Endometrial microvascular endothelial cells (primary cell): Measurements from ENCODE around the gene ERAL1. TPM values are rescaled to one million over a fixed set of nuclear protein-coding genes. Genes with fewer than 3 reads are reported as not detected.
"Not testable (repeated sequence)": the region's sequence is repeated elsewhere in the genome, so short reads cannot be mapped to it uniquely, and the experiment has no call there.

Source experiments
- in situ Hi-C: cut with HindIII; loops from 2 replicates; pipeline ENCODE4 v1.10.0; 2017; ENCODE audit warnings: low sequenced_read_pairs, low pct_unique_long_range_greater_than_20kb; ENCODE audit errors: inconsistent ontology term
- total RNA-seq: library from RNA; depleted of rRNA; stranded (reverse); fragments of >200 nt; gene quantifications from one replicate; pipeline ENCODE4 v1.2.3, GENCODE V29; 2015; ENCODE audit errors: inconsistent ontology term

Gene ERAL1
- total RNA-seq, 1 donor from 2014 or later, result 120 TPM

DNA sequence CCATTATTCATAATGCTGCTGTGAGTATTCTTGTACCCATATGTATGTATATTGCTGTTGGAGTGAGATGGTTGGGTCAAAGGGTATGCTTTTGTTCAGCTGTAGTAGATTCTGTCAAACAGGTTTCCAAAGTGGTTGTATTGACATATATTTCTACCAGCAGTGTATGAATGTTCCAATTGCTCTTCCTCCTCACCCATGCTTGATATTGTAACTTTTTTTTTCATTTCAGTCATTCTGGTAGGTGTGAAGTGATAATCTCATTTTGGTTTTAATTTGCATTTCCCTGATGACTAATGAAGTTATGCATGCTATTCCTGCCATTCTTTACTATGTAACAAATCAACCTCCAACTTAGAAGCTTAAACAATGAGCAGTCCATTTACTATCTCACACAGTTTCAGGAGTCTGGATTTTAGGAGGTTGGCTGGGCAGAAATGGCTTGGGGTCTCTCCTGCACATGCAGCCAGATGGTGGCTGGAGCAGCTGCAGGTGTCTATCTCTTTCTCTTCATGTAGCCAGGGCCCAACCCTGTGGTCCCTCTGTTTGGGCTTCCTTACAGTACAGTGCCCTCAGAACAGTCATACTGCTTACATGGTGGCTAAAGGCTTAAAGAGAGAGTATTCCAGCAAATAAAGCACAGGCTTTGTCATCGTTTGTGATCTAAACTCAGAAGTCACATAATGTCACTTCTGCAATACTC is 21.2 kb downstream of the ERAL1 start:
- in situ Hi-C loops, result no loop called here

- in situ Hi-C loops, result not testable (repeated sequence)
These were observed 22.4 kb downstream of the ERAL1 start for GRCh38 chr17:28877150-28877711.

DNA sequence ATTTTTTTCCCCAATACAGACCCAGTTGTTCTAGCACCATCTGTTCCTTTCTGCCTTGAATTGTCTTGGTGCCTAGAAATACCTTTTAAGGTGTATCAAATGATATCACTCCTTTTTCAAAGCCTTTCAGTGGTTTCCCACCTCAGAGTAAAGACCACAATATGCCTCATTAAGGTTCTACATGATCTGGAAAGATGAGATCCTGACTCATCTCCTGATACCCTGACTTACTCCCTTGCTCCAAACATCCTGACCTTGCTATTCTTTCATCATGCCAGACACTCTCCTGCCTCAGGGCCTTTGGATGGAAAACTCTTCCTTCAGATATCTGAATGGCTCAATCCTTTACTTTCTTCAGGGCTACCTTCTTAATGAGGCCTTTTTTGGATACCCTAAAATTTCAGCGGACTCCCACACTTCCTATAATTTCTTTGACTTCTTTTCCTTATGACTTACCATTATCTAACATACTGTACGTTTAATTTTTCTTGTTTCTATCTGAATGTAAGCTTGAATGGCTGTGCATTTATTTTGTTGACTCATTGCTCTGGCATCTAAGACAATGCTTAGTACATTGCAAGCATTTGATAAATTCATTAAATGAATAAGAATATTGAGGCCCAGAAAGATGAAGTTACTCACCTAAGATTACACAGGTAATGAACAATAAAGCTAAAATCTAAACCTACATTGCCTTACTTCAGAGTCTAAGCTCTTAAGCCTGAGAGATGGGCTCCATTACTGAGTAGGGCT is 23.5 kb downstream of the ERAL1 start:
- in situ Hi-C loops, result no loop called here

- in situ Hi-C loops, result no loop called here
These were observed 24.2 kb downstream of the ERAL1 start for GRCh38 chr17:28878981-28879380.

GRCh38 chr17:28879886-28880571 is 25.2 kb downstream of the ERAL1 start:
- in situ Hi-C loops, result no loop called here

GRCh38 chr17:28880572-28880945 is 25.7 kb downstream of the ERAL1 start:
- in situ Hi-C loops, result no loop called here

DNA sequence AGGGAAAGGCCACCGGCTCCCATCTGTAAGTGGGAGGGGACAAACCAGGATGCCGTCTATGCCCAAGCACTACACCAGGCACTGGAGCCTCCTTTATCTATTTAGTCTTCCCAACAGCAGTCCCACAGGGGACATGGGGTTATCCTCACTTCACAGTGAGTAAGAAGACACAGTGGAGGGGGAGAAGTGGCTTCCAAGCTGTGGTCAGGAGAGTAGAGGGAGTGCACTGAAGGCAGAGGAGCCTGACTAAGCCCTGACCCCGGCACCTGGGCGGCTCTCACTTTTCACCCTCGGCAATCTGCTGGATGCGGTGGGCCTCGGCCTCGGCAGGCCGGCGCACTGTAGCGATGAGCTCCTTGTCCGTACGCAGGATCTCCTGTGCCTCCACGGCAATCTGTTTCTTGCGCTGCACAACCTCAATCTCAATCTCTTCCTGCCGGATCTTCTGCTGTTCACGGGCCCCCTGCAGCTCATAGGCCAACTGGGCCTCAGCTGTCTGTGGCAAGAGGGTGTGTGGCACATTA is 26.8 kb downstream of the ERAL1 start:
- in situ Hi-C loops, result no loop called here

GRCh38 chr17:28882154-28882895 is 27.5 kb downstream of the ERAL1 start:
- in situ Hi-C loops, result no loop called here

DNA sequence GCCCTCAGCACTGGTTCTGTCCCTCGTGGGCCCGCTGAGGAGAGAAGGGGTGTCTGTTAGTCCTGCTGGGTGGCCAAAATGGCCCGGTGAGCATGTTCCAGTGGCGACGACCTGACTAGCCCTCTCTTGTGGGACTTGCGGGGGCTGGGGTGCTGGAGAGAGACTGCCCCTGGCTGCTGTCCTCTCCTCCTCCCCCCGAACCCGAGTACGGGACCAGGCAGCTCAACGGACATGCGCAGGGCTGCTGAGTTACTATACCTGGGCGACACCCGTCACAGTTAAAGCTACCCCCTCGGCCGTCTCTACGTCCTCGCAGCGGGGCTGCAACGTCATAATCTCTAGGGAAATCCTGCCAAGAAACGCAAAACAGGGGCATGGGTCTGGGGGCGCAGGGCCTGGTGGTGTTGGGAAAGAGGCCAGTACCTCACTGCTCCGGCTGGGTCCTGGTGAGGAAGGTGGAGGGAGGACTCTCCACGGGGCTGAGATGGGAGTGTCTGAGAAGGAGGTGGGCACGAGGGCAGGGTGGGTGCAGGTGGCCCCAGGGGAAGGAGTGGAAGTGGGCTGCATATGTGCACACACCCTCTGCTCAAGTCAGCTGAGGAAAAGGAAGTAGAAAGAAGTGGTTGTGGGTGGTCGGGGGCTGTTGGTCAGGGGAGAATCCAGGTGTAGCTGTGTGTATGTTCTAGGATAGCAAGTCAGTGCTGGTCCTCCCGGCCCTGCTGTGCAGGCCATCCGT is 29.3 kb downstream of the ERAL1 start:
- in situ Hi-C loops, result no loop called here

DNA sequence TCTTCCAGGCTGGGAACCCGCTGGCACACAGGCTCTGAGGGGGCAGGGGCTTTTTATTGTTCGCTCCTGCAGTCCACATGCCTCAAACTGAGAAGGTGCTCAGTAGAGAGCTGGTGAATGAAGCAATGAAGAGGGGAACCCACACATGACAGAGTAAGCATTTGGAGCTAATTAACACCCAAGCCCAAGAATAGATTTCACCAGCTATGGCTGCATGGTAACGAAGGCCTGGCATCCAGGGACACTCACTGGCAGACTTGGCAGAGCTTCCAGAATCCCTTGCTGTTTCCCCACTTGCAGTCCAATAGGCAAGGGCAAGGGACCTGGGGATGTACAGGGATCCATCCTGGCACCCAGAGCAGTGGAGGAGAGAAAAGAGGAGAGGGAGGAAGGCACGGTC is 30.5 kb downstream of the ERAL1 start:
- in situ Hi-C loops, result no loop called here

DNA sequence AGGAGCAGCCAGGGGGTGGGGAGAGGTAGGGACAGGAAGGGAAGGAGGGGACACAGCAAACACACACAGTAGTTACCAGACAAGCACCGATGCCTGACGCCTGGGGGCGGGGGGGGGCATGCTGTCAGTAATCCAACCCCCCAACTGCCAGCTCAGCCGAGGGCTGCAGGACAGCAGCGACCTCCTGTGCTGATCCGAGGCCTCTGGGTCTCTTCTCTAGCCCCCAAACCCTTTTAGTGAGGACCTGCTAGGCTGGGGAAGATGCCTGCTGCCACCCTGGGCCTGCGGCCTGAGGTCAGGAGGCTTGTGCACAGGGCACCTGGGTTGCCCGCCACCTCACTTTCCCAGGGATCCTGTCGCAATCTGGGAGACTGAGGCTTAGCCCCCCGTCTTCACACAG is 31.1 kb downstream of the ERAL1 start:
- in situ Hi-C loops, result no loop called here

- in situ Hi-C loops, result no loop called here
These were observed 33.2 kb downstream of the ERAL1 start for GRCh38 chr17:28887871-28888471.

DNA sequence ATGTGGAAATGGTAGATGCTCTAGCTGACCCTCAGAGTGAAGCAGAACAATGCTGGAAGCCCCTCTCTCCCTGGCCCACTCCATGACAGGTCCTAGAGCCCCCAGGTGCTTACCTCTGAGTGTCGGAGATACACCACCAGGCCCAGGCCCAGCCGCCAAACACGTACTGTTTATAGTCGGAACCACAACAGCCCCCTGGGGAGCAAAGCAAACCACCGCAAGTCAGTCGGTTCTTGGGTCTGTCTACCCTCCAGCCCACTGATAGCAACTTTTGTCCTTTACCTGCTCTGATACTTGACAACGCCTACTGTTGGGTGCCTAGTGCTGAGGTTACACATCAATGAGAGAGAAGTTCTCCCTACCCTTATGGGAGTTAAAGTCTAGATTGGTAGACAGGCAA is 34.0 kb downstream of the ERAL1 start:
- in situ Hi-C loops, result no loop called here

DNA sequence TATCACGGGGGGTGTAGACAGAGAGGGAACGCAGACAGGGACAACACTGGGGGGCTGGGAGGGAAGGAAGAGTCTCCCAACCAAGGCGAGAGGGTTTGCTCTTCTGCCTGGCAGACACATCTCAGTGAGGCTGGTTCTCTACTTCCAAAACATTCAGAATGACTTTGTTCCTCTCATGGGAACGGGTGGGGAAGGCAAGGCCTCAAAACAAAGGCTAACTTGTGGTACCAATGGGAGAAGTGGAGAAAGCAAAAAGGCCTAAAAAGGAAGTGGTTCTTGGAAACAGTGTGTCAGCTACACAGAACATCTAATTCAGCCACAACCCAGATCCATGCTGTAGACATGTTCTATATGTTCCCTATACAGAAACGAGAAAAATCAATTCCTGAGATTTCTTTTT is 35.2 kb downstream of the ERAL1 start:
- in situ Hi-C loops, result no loop called here

DNA sequence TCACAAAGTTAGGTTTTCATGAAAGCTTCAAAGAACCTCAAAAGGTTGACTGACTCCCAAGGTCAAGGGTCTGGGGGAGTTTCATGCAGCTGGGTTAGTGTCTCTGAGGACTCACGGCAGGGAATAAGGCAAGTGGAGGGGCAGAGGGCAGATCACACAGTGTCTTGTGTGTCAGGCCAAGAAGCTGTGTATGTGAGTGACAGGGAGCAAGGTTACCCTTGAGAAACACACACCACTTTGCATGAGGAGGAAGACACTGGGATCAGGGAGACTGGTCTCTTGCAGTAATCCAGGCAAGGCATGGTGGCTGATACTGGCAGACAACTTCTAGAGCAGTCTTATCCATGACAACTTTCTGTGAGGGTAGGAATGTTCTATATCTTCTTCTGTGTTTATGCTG is 36.4 kb downstream of the ERAL1 start:
- in situ Hi-C loops, result no loop called here

DNA sequence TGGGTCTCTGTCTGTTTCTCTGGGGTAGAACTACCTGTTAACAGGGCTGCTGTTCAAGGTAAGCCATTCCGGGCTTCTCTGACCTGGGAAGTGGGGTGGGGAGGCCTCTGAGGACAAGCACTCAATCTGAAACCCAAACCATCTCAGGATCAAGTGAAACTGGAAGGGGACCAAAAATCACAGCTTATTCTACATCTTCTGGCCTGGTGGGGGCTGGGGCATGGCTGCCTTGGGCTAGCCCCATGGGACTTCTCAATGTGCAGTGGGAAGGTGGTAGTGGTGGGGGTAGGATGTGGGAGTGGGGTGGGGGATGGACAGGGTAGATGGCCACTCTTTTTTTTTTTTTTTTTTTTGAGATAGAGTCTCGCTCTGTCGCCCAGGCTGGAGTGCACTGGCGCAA is 37.2 kb downstream of the ERAL1 start:
- in situ Hi-C loops, result no loop called here

DNA sequence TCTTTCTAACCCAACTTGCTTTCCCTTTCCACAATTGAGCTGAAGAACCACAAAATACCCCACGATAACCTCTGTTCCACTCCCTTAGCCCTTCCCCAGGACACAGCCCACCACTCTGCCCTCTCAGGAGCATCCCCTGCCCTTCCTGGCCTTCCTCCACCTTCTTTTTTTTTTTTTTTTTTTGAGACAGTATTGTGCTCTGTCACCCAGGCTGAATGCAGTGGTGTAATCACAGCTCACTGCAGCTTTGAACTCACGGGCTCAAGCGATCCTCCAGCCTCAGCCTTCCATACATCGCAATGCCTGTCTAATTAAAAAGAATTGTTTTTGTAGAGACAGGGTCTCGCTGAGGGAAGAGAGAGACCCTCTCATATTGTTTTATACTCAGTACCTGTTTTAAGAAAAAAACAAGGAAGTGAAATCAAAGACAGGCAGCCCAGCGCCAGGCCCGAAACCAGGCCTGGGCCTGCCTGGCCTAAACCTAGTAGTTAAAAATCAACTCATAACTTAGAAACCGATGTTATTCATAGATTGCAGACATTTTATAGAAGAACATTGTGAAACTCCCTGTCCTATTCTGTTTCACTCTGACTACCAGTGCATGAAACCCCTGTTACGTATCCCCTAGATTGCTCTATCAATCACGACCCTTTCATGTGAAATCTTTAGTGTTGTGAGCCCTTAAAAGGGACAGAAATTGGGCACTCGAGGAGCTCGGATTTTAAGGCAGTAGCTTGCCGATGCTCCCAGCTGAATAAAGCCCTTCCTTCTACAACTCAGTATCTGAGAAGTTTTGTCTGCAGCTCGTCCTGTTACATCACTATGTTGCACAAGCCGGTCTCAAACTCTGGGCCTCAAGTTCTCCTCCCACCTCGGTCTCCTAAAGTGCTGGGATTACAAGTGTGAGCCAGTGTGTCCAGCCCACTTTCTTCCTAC is 38.7 kb downstream of the ERAL1 start:
- in situ Hi-C loops, result not testable (repeated sequence)
